Motor neuron (in vitro differentiated cells): ENCODE results near the gene PRTG. TPM values are rescaled to one million over a fixed set of nuclear protein-coding genes. Genes with fewer than 3 reads are reported as not detected.
"Not testable (repeated sequence)": the region's sequence is repeated elsewhere in the genome, so short reads cannot be mapped to it uniquely, and the experiment has no call there.

Source experiments
- ATAC-seq, 8 experiments: fragments of 200-7000 bp; cut with Tn5 transposase; replicated peaks in 6 of 8; 2 replicates each; pipeline ENCODE4 v1.8.0; 2021; ENCODE audit warnings: mild to moderate bottlenecking in 8 of 8, moderate library complexity in 8 of 8
- H3K27ac ChIP-seq, 2 donors: fragments of 250-450 bp; sonication (Bioruptor Pico); 2 replicates each; pipeline ENCODE4 v1.9.0; 2021; ENCODE audit warnings: antibody characterized with exemption in 2 of 2, mild to moderate bottlenecking in 2 of 2, moderate library complexity in 1 of 2
- H3K4me1 ChIP-seq, 2 donors: fragments of 250-450 bp; sonication (Bioruptor Pico); replicated peaks in 1 of 2; 2 replicates each; pipeline ENCODE4 v1.6.1; 2021; ENCODE audit warnings: antibody characterized with exemption in 2 of 2, mild to moderate bottlenecking in 2 of 2, moderate library complexity in 1 of 2
- H3K4me3 ChIP-seq, 5 donors: fragments of 250-450 bp; sonication (Bioruptor Pico); 2 replicates each; pipeline ENCODE4 v1.9.0; 2021; ENCODE audit warnings: antibody characterized with exemption in 5 of 5, mild to moderate bottlenecking in 5 of 5, moderate library complexity in 4 of 5
- WGBS, 10 experiments: fragments of 450-650 bp; shearing (Covaris generic); methylation state at CpG; one replicate each; pipeline ENCODE4 v1.0.0; 2022; 5-methylcytosine and 5-hydroxymethylcytosine counted together
- in situ Hi-C, 9 experiments: fragments of 400-800 bp; cut with MboI; loops; one replicate each; pipeline ENCODE4 v1.15.0; 2021; ENCODE audit warnings: low sequenced_read_pairs in 9 of 9, low pct_unique_long_range_greater_than_20kb in 2 of 9; ENCODE audit not compliant: unreplicated experiment in 9 of 9
- total RNA-seq, 8 experiments: library from RNA; unstranded; fragments of 300-600 nt; gene quantifications; 2 replicates each; pipeline versions ENCODE4 v1.2.3 to v1.2.4, GENCODE V29; 2022

PRTG gene
- total RNA-seq, 8 experiments from 2014 or later: 0.31 to 65.0 (median 14.9) TPM

DNA sequence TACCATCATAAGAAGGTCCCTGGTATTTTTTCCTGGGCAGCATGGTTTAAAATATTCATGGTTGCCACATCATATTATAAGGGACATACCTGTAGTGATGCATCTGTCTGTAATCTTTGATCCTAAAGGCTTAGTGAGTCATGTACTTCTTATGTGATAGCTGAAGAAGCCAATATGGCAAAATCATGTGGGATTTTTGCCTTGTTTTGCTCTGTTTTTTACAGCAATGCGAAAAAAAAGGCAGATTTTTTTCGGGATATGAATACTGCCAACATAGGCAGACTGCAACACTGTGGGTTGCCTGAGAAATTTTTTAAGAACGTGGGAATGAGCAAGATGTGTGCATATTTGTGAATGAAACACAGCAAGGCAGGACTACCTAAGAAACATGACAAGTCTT lies 143.5 kb downstream of the PRTG start:
- no peaks in the 10 kb centered on the region for H3K4me1 ChIP-seq
- H3K27ac ChIP-seq: no peak overlapping the region
- in situ Hi-C loops: no loop called here
- no peak overlapping the region for H3K4me3 ChIP-seq
- 20 to 93% (median 80%) methylated on average over 2 to 3 of the region's 3 CpGs; no CpG with 5 or more reads in 1 of the 10 experiments for WGBS, 10 experiments
- no peak for ATAC-seq

DNA sequence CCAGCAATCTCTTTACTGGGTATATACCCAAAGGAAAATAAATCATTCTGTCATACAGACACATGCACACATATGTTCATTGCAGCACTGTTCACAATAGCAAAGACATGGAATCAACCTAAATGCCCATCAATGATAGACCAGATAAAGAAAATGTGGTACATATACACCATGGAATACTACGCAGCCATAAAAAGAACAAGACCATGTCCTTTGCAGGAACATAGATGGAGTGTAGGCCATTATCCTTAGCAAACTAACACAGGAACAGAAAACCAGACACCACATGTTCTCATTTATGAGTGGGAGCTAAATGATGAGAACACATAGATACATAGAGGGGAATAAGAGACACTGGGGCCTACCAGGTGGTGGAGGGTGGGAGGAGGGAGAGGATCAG lies 149.9 kb downstream of the PRTG start:
- in situ Hi-C loops, ATAC-seq, H3K4me1 ChIP-seq, H3K27ac ChIP-seq, H3K4me3 ChIP-seq: not testable (repeated sequence)
- 40 to 100% (median 100%) methylated on average over 1 of the region's 1 CpG; no CpG with 5 or more reads in 7 of the 10 experiments for WGBS, 10 experiments

DNA sequence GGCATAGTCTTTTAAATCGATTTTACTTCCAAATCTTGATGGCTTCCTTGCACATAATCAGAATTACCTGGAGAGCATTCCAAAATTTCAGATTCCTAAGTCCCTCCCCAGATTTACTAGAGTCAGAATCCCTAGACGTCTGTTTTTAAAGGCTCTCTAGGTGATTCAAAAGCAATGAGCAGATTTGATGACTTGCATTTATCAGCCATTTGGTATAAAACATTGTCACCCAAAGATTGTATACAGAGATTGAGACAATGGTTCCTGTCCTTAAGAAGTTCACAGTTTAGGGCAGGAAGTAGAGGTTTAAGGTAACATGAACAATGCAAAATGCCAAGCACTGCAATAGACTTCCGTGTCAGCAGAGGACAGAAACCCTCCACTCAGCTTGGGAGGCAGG lies 152.2 kb downstream of the PRTG start:
- ATAC-seq: no peak
- H3K27ac ChIP-seq: no peak overlapping the region
- WGBS, 10 experiments: 55 to 94% (median 70%) methylated on average over 1 to 3 of the region's 3 CpGs; no CpG with 5 or more reads in 3 of the 10 experiments
- peaks cover 6 to 7% of the 10 kb centered on the region in 2 donors for H3K4me1 ChIP-seq
- in situ Hi-C loops: no loop called here
- H3K4me3 ChIP-seq: no peak overlapping the region

DNA sequence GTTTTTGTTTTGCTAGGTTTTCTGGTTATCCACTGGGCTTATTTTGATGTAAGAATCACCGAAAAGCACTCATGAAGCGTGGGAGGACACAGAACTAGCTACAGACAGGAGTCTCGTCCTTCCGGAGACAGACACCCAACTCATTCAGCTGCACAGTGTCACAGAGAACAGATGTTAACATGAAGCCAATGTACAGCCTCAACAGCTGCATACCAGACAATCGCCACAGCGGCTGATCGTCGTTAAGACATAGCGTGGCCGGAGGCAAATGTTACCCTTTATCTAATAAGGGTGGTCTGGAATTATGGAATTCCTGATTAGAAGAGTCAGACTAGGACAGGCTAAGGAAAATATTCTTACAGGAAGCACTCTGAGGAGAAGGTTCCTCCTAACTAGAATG lies 153.7 kb downstream of the PRTG start:
- Histone ChIP-seq H3K4me1 (peaks cover 7 to 13% of the 10 kb centered on the region in 2 donors), H3K4me3 (peak overlapping the region in 4 of 5 donors; percentile 55 to 79 (median 73)), H3K27ac (no peak overlapping the region)
- WGBS, 10 experiments: 18 to 100% (median 94%) methylated on average over 3 to 10 of the region's 10 CpGs; no CpG with 5 or more reads in 2 of the 10 experiments
- in situ Hi-C loops: no loop called here
- no peak for ATAC-seq

DNA sequence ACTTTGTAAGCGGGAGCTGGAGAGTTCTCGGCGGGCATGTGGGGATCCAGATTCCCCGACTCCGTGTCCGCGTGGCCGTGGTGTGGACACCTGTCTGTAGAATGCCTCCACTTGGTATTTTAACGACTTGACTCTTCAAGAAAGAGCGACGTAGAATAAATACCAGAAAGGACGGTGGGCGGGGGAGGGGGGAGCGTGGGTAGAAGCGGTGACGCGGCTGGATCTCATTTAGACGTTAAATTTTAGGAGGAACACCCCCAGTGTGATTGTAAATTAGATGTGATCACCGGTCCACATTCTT lies 154.2 kb downstream of the PRTG start:
- H3K4me3 ChIP-seq: peak overlapping the region; percentile 47 to 79 (median 70)
- peaks cover 7 to 13% of the 10 kb centered on the region in 2 donors for H3K4me1 ChIP-seq
- ATAC-seq: no peak
- in situ Hi-C loops: no loop called here
- H3K27ac ChIP-seq: peak overlapping the region; percentile 85 to 93
- WGBS, 10 experiments: 0 to 50% (median 25%) methylated on average over 2 to 5 of the region's 19 CpGs; no CpG with 5 or more reads in 5 of the 10 experiments

DNA sequence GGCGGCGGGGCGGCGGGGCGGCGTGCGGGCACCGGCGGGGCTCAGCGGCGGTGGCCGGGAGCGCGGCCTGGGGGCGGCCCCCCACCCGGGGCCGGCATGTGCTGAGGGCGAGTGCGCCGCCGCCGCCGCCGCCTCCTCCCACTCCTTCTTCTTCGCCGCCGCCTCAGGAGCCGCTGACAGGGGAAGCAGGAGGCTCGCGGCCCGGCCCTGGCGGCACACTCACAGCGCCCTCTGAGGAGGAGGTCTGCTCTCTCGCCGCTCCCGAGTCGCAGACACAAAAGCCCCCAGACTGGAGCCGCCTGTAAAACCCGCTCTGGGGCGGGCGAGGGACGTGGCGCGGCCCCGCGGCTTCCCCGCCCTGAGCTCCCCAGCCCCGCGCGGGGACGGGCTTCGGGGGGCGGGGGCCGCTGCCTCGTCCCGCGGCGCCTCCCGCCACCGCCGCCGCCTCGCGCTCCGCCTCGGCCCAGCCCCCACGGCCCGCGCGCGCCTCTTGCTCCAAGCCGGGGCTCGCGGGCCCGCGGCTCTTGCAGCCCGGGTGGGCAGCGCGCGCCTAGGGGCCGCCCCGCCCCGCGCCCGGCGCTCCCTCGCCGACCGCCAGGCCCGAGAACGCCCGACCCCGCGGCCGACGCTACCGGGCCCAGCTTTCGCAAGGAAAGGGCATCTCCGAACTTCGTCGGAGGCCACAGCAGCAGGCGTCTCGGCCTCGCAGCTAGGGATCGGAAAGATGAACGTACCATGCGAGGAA lies 154.7 kb downstream of the PRTG start, which contains the start of gene PYGO1:
Gene PYGO1, minus strand, starts transcription at position 276 of the 745 bp plus-strand sequence. CDS start 462 bp downstream, outside the sequence.
- peak; percentile 83 to 87 (median 86) for ATAC-seq
- peak within 1 kb of the TSS; percentile 85 to 93 for H3K27ac ChIP-seq
- peak within 1 kb of the TSS; percentile 47 to 79 (median 70) for H3K4me3 ChIP-seq
- 0 to 16% (median 0%) methylated on average over 2 to 6 of the region's 107 CpGs; no CpG with 5 or more reads in 7 of the 10 experiments for WGBS, 10 experiments
- in situ Hi-C loops: no loop called here
- H3K4me1 ChIP-seq: peaks cover 7 to 13% of the 10 kb centered on the region in 2 donors

DNA sequence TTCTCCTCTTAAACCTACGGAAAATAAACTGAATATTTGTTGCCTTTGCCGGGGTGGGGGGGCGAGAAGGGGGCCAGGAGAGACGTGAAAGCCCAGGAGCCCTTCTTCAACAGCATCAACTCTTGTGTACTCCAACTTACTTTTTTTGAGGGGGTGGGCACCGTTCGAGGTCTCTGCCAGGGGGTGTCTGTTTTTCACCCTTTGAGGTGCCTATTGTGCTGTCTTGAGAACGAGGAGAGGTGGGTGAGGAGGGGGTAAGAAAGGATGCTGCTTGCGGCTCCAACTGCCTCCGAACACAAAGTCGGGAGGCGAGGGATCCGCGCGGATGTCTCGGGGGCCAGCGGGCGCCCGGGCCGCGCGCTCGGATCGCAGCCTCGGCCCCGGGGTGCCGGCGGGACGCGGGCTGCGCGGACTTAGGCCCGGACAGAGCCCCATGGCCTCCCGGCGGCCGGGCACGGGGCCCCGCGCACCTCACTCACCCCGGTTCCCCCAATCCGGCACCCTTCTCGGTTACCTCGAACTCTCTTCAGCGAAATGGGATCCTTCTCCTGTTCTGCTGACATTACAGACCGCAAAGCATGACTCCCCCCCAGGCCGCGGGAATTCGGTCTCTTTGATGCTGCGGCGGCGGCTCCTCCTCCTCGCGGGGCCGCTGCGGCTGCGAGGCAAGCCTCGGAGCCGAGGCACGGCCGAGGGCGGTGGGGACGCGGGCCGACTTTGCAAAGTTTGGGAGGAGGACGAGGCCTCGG lies 155.5 kb downstream of the PRTG start:
- H3K4me3 ChIP-seq: peak overlapping the region; percentile 47 to 79 (median 70)
- in situ Hi-C loops: no loop called here
- H3K4me1 ChIP-seq: peaks cover 7 to 13% of the 10 kb centered on the region in 2 donors
- peak overlapping the region; percentile 85 to 93 for H3K27ac ChIP-seq
- WGBS, 10 experiments: 0 to 60% (median 4%) methylated on average over 1 to 19 of the region's 65 CpGs; no CpG with 5 or more reads in 3 of the 10 experiments
- peak; percentile 28 to 66 (median 43) for ATAC-seq

DNA sequence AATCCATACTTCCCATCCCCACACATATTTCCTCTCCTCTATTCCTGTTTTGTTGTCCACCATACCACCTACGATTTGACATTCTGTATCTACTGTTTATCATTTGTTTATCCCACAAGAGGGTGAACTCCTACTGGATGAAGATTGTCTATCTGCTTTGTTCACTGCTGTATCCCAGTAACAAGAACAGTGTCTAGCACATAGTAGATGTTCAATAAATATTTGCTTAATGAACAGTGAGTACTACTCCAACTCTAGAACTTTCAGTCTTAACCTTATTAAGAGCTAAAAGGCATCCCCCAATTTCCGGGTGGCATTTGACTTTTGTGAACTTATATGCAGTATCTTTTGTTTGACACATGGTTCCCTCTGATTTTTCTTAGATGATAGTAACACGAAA lies 156.1 kb downstream of the PRTG start:
- 42 to 100% (median 69%) methylated on average over 1 to 3 of the region's 3 CpGs; no CpG with 5 or more reads in 1 of the 10 experiments for WGBS, 10 experiments
- in situ Hi-C loops: no loop called here
- Histone ChIP-seq H3K4me1 (peaks cover 7 to 13% of the 10 kb centered on the region in 2 donors), H3K4me3 (peak overlapping the region; percentile 11 to 79 (median 70)), H3K27ac (no peak overlapping the region)
- ATAC-seq: no peak

DNA sequence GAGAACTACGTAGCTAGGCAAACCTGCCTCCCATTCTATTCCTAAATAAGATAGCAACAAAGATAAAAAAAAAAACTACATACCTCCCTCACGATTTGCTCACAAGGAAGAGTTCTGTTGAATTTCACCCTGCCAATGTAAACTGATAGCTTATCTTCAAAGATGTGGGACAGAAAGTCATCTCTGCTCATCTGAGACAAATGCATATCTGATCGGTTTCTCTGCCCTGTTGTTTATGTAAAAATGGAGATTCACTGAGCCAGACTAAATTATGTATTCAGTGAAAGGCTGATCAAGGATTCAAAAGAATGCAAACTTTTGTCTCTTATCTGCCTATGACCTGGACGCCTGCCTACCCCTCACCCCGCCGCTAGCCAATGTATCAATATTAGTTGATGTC lies 166.0 kb downstream of the PRTG start:
- Histone ChIP-seq H3K27ac (no peak overlapping the region), H3K4me3 (no peak overlapping the region), H3K4me1 (no peaks in the 10 kb centered on the region)
- ATAC-seq: peak in 3 of 8 experiments; percentile 54 to 74 (median 70)
- 47 to 100% (median 88%) methylated on average over 1 to 6 of the region's 6 CpGs; no CpG with 5 or more reads in 1 of the 10 experiments for WGBS, 10 experiments
- in situ Hi-C loops: no loop called here

DNA sequence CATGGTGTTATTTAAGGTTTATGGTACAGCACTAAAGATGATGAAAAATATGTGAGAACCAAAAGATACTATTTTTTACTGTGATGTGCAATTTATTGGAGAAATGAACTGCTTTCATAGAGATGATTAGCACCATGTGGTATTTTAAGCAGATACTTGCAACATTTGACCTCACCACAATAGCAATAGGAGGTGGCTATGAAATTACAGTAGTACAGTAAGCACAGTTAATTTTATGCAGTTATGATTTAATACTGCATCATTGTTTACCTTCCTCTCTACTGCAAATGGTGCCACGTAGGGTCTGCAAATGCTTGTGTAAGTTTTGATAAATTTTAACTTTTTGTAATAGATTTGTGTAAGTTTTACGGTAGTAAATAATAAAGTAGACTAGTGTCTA lies 168.9 kb downstream of the PRTG start:
- no peak overlapping the region for H3K4me3 ChIP-seq
- no peak overlapping the region for H3K27ac ChIP-seq
- WGBS, 10 experiments: 66 to 100% (median 96%) methylated on average over 1 to 2 of the region's 2 CpGs; no CpG with 5 or more reads in 2 of the 10 experiments
- in situ Hi-C loops: no loop called here
- no peaks in the 10 kb centered on the region for H3K4me1 ChIP-seq
- ATAC-seq: no peak

DNA sequence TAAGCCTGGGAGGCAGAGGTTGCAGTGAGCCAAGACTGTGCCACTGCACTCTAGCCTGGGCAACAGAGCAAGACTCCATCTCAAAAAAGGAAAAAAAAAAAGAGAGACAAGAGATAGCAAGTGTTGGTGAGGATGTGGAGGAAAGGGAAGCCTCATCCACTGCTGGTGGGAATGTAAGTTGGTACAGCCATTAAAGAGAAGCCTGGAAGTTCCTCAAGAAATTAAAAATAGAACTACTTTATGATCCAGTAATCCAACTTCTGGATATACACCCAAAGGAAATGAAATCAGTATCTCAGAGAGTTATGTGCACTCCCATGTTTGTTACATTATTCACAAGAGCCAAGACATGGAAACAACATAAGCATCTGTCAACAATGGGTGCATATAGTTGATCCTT lies 169.7 kb downstream of the PRTG start:
- H3K27ac ChIP-seq: no peak overlapping the region
- H3K4me3 ChIP-seq: no peak overlapping the region
- H3K4me1 ChIP-seq: no peaks in the 10 kb centered on the region
- in situ Hi-C loops: no loop called here
- ATAC-seq: no peak

DNA sequence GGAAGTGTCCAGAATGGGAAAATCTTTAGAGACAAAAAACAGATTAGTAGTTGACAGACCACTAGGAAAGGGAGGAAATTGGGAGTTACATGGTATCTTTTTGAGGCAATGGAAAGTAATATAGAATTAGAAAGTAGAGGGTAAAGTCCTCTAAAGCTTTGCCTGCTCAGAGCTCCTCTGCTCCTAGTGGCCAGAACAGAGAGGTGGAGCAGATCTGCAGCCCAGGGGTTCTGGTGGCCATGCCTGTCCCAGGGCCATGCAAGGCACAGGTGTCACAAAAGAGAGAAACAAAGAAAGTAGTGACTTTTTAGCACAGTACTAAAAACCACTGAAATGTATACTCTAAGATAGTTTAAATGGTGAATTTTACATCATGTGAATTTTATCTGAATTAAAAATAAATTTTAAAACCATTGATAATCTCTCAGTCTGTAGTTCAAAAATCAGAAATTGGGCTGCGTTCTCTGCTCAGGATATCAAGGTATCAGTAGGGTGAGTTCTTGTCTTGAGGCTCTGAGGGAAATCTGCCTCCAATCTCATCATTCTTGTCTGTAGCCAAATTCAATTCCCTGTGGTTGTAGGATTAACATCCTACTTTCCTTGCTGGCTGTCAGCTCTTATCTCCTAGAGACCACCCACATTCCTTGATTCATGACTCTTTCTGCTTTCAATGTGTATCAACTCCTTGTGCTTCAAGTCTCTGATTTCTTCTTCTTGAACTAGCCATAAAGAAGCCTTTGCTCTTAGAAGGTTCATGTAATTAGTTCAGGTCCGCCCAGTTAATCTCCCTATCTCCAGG lies 178.4 kb downstream of the PRTG start:
- WGBS, 10 experiments: 75 to 100% (median 100%) methylated on average over 1 to 2 of the region's 2 CpGs; no CpG with 5 or more reads in 2 of the 10 experiments
- in situ Hi-C loops: no loop called here
- Histone ChIP-seq H3K4me3 (no peak overlapping the region), H3K27ac (no peak overlapping the region), H3K4me1 (no peaks in the 10 kb centered on the region)
- ATAC-seq: peak in 2 of 8 experiments; percentile 47 to 48

DNA sequence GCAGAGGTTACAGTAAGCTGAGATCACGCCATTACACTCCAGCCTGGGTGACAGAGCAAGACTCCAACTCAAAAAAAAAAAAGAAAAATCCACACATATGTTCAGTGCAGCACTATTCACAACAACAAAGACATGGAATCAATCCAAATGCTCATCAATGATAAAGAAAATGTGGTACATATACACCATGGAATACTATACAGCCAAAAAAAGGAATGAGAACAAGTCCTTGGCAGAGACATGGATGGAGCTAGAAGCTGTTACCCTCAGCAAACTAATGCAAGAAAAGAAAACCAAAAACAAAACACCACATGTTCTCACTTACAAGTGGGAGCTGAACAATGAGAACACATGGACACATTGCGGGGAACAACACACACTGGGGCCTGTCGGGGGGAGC lies 180.4 kb downstream of the PRTG start:
- no peak for ATAC-seq
- WGBS, 10 experiments: 0 to 100% (median 100%) methylated on average over 1 to 2 of the region's 3 CpGs
- in situ Hi-C loops: no loop called here

More for the DNA sequence above, 180.4 kb downstream of the PRTG start:
- Histone ChIP-seq H3K4me1 (no peaks in the 10 kb centered on the region), H3K4me3 (no peak overlapping the region), H3K27ac (no peak overlapping the region)
